K562 (cell line): ENCODE data around the gene HS6ST1. TPM values are rescaled to one million over a fixed set of nuclear protein-coding genes. Genes with fewer than 3 reads are reported as not detected.

ENCODE experiments used
- ATAC-seq: fragments of 200-7000 bp; cut with Tn5 transposase; 3 replicates; pipeline ENCODE4 v1.9.1; 2020; ENCODE audit warnings: moderate library complexity
- BruUV-seq: library from RNA; stranded (reverse); fragments of 400-500 nt; replicated peaks from 2 replicates; lab custom pipeline; 2021; lab: Mats Ljungman, UMichigan
- CTCF ChIA-PET: fragments of 300-600 bp; formaldehyde crosslinking; extraction: SDS; loops from one replicate; lab custom pipeline; 2021; ENCODE audit warnings: low intra/inter-chr PET ratio; lab: Yijun Ruan, JAX
- POLR2A ChIA-PET: fragments of 300-600, 350-650 bp; sonication (Branson Sonifier 250); formaldehyde crosslinking; extraction: SDS; loops from one replicate; lab custom pipeline; 2021; ENCODE audit warnings: antibody characterized with exemption, inconsistent platforms; lab: Yijun Ruan, JAX
- DNase-seq, 4 experiments: peaks; one replicate each; pipeline versions ENCODE4 v3.0.0 to v3.0.0-alpha.2; 2011 to 2018; ENCODE audit warnings: low spot score in 3 of 4, mixed read lengths in 3 of 4; ENCODE audit errors: extremely low read depth in 1 of 4
- FAIRE-seq: peaks from 2 replicates; lab custom pipeline; 2011; peaks lifted over from hg19 to GRCh38; lab: Jason Lieb, UNC
- H2AFZ ChIP-seq: 2 replicates; pipeline ENCODE4 v1.6.0; 2011; ENCODE audit warnings: low read depth, low read length, control low read depth, inconsistent platforms
- H3K27ac ChIP-seq: fragments of 200-600 bp; 3 replicates; pipeline ENCODE4 v1.8.0; 2011; ENCODE audit warnings: low read depth, mild to moderate bottlenecking, control low read depth, inconsistent platforms, low read length, moderate library complexity, mixed read lengths; ENCODE audit errors: extremely low read depth
- H3K27me3 ChIP-seq, 2 experiments: fragments of 300-600 bp in 1 of 2; 2 replicates in 1 of 2; 3 replicates in 1 of 2; pipeline versions ENCODE4 v1.6.0 to v1.8.0; 2011; ENCODE audit warnings: inconsistent platforms in 2 of 2, low read length in 2 of 2, mild to moderate bottlenecking in 1 of 2, mixed read lengths in 1 of 2, moderate library complexity in 1 of 2; ENCODE audit not compliant: control insufficient read depth in 2 of 2, insufficient read depth in 2 of 2
- H3K36me3 ChIP-seq: fragments of 300-600 bp; 3 replicates; pipeline ENCODE4 v1.8.0; 2011; ENCODE audit warnings: mild to moderate bottlenecking, low read length, inconsistent platforms; ENCODE audit not compliant: control insufficient read depth, insufficient read depth
- H3K4me1 ChIP-seq, 2 experiments: fragments of 200-600 bp in 1 of 2; replicated peaks in 1 of 2; 2 replicates in 1 of 2; 3 replicates in 1 of 2; pipeline versions ENCODE4 v1.5.1 to v1.8.0; 2011; ENCODE audit warnings: inconsistent platforms in 2 of 2, low read length in 2 of 2, mild to moderate bottlenecking in 1 of 2, mixed read lengths in 1 of 2, moderate library complexity in 1 of 2; ENCODE audit not compliant: control insufficient read depth in 2 of 2, insufficient read depth in 2 of 2
- H3K4me2 ChIP-seq: 2 replicates; pipeline ENCODE4 v1.6.1; 2011; ENCODE audit warnings: low read length, control low read depth, inconsistent platforms, mixed read lengths; ENCODE audit not compliant: insufficient read depth
- H3K4me3 ChIP-seq: fragments of 200-600 bp; sonication (generic), shearing (Covaris generic); 2 replicates; pipeline ENCODE4 v1.5.1; 2016; ENCODE audit warnings: control low read depth, inconsistent platforms
- H3K79me2 ChIP-seq: fragments of 200-600 bp; 3 replicates; pipeline ENCODE4 v1.8.0; 2011; ENCODE audit warnings: low read length, inconsistent platforms; ENCODE audit not compliant: control insufficient read depth, insufficient read depth
- H3K9ac ChIP-seq, 2 experiments: 2 replicates each; pipeline versions ENCODE4 v1.6.0 to v1.6.1; 2011; ENCODE audit warnings: low read depth in 2 of 2, low read length in 2 of 2, control low read depth in 1 of 2, inconsistent platforms in 1 of 2, mild to moderate bottlenecking in 1 of 2, mixed read lengths in 1 of 2; ENCODE audit not compliant: insufficient read depth in 1 of 2
- H3K9me1 ChIP-seq: one replicate; pipeline ENCODE4 v1.6.0; 2011; ENCODE audit warnings: inconsistent platforms, mild to moderate bottlenecking, low read length, moderate library complexity; ENCODE audit not compliant: control insufficient read depth, insufficient read depth
- H3K9me3 ChIP-seq: replicated peaks from 2 replicates; pipeline ENCODE4 v1.5.1; 2011; ENCODE audit warnings: low read depth, low read length, inconsistent platforms; ENCODE audit not compliant: control insufficient read depth, insufficient read depth
- H4K20me1 ChIP-seq: replicated peaks from 2 replicates; pipeline ENCODE4 v1.6.1; 2011; ENCODE audit warnings: low read length, inconsistent platforms, mixed read lengths; ENCODE audit not compliant: control insufficient read depth, insufficient read depth
- DDX20 ChIP-seq: fragments of 450-650 bp; IDR thresholded peaks from 2 replicates; pipeline ENCODE4 v1.6.1; 2016; ENCODE audit warnings: missing genetic modification characterization, low read depth, mild to moderate bottlenecking, missing compliant biosample characterization, moderate library complexity
- MBD1 ChIP-seq: fragments of 250-450 bp; sonication (Bioruptor Pico); IDR thresholded peaks from 2 replicates; pipeline ENCODE4 v1.8.0; 2022; ENCODE audit warnings: inconsistent platforms
- POLR2A ChIP-seq: fragments of 450-650 bp; conservative IDR thresholded peaks from 2 replicates; pipeline ENCODE4 v1.6.1; 2016
- POLR2AphosphoS5 ChIP-seq: IDR thresholded peaks from 2 replicates; pipeline ENCODE4 v1.6.1; 2011; ENCODE audit warnings: mild to moderate bottlenecking, low read depth, low read length, moderate library complexity; ENCODE audit not compliant: control insufficient read depth, insufficient read depth
- STAT5B ChIP-seq: fragments of 250-450 bp; sonication (Bioruptor Pico); IDR thresholded peaks from 2 replicates; pipeline ENCODE4 v1.8.0; 2021; ENCODE audit warnings: mild to moderate bottlenecking, inconsistent platforms
- USF1 ChIP-seq: sonication (generic); formaldehyde crosslinking; IDR thresholded peaks from 2 replicates; pipeline ENCODE4 v1.9.0; 2022; ENCODE audit warnings: mild to moderate bottlenecking, missing genetic modification reagents
- ZKSCAN8 ChIP-seq: fragments of 200-800 bp; sonication (Bioruptor generic); IDR thresholded peaks from 2 replicates; pipeline ENCODE4 v1.6.1; 2016; ENCODE audit warnings: missing genetic modification characterization, missing compliant biosample characterization
- WGBS: fragments of 100-300 bp; shearing (Covaris generic); methylation state at CpG from one replicate; pipeline ENCODE4 v1.1.6; 2016; ENCODE audit warnings: low coverage, mixed read lengths; ENCODE audit not compliant: insufficient coverage; ENCODE audit errors: missing lambda C conversion rate; 5-methylcytosine and 5-hydroxymethylcytosine counted together
- in situ Hi-C: fragments of 300-500 bp; cut with MboI; formaldehyde crosslinking; loops from 4 replicates; pipeline ENCODE4 v1.15.0; 2018; ENCODE audit warnings: inconsistent platforms, mixed read lengths
- intact Hi-C: fragments of 100-400 bp; cut with micrococcal nuclease; formaldehyde crosslinking; loops from 2 replicates; pipeline ENCODE4 v1.14.2; 2022
- polyA plus RNA-seq, 8 experiments: library from polyadenylated mRNA; depleted of rRNA in 4 of 8; stranded (reverse) in 5 of 8; unstranded in 3 of 8; fragments of >200 nt; fragmentation: Nextera tagmentation in 2 of 8; fragmentation: Illumina TruSeq in 1 of 8; extraction: Ambion mirVana in 2 of 8; extraction: Trizol in 1 of 8; gene quantifications; 2 replicates each; pipeline versions ENCODE4 v1.2.1 to v1.2.3, GENCODE V29; 2011 to 2014; ENCODE audit warnings: inconsistent platforms in 1 of 8, missing spikeins in 1 of 8
- total RNA-seq, 7 experiments: library from RNA; depleted of rRNA in 6 of 7; stranded (reverse); fragments of >200 nt in 6 of 7; fragmentation: Illumina TruSeq in 2 of 7; extraction: Trizol in 2 of 7; gene quantifications; 2 replicates each; pipeline versions ENCODE4 v1.2.1 to v1.2.3, GENCODE V29; 2011 to 2021; ENCODE audit warnings: low replicate concordance in 1 of 7

HS6ST1 gene
- total and polyA plus RNA-seq, 9 of the 15 experiments (the other 6 are each of a cell fraction or from before 2014, with no cell fraction given): 0.06 to 7.4 (median 3.8) TPM

GRCh38 chr2:128281852-128282245, 36.8 kb downstream of the HS6ST1 start:
- ATAC-seq (no peak), FAIRE-seq (no peak), DNase-seq (no peak)
- intact Hi-C loops (no loop called here), in situ Hi-C loops (no loop called here)
- Histone ChIP-seq H3K9me1 (no peaks in the 10 kb centered on the region), H3K27me3 (no peaks in the 10 kb centered on the region), H4K20me1 (no peaks in the 10 kb centered on the region; the same call in none of the 2 replicates), H3K4me1 (peaks cover 0 to 41% of the 10 kb centered on the region in 2 experiments; a peak in 3 of 5 replicates), H3K36me3 (no peaks in the 10 kb centered on the region), H3K27ac (no peak overlapping the region), H3K9me3 (no peaks in the 10 kb centered on the region), H3K79me2 (no peaks in the 10 kb centered on the region), H3K9ac (no peak overlapping the region; a peak in 1 of 4 replicates), H3K4me3 (no peak overlapping the region), H3K4me2 (no peak overlapping the region), H2AFZ (no peak overlapping the region)
- ChIA-PET CTCF (no interaction called here), POLR2A (no interaction called here)
- 29% methylated on average over 2 of the region's 2 CpGs for WGBS
- no peak for TF ChIP-seq ZKSCAN8 (CRISPR knock-in tag)
- TF ChIP-seq POLR2AphosphoS5: no peak
- no peak for TF ChIP-seq DDX20 (tag)
- no peak for TF ChIP-seq POLR2A
- no peak for TF ChIP-seq STAT5B (CRISPR knock-in tag)
- no peak for TF ChIP-seq MBD1 (CRISPR knock-in tag)
- no peak for TF ChIP-seq USF1 (CRISPR knock-in tag)
- BruUV-seq: no TSS peak
